Measurements from ENCODE around the gene IKZF3.

DNA sequence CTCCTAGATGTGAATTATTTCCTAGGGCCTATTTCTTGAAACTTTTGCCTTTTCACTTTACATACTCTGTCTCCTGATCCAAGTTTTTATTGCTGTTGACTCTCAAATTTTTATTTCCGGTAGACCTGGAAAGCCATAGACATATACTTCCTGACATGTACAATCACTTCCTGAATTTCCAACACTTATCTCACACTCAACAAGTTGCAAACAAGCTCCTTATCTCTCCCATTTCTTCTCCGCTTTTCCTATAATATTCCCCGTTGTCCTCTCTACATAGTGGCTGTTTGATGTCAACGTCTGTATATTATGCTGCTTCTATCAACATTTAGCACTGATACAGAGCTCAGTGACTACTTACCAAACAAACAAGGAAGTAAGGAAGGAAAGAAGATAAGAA is 59.3 kb downstream of the IKZF3 start:
- no peak for TF ChIP-seq POLR2AphosphoS5 (IDR thresholded peaks at IDR 0.05; ENCODE audit: low read depth, low read length)
- TF ChIP-seq, protein P1, sequence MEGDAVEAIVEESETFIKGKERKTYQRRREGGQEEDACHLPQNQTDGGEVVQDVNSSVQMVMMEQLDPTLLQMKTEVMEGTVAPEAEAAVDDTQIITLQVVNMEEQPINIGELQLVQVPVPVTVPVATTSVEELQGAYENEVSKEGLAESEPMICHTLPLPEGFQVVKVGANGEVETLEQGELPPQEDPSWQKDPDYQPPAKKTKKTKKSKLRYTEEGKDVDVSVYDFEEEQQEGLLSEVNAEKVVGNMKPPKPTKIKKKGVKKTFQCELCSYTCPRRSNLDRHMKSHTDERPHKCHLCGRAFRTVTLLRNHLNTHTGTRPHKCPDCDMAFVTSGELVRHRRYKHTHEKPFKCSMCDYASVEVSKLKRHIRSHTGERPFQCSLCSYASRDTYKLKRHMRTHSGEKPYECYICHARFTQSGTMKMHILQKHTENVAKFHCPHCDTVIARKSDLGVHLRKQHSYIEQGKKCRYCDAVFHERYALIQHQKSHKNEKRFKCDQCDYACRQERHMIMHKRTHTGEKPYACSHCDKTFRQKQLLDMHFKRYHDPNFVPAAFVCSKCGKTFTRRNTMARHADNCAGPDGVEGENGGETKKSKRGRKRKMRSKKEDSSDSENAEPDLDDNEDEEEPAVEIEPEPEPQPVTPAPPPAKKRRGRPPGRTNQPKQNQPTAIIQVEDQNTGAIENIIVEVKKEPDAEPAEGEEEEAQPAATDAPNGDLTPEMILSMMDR (IDR thresholded peaks at IDR 0.05) = no peak
- no peak for TF ChIP-seq FOSL2 (IDR thresholded peaks at IDR 0.05; ENCODE audit: borderline replicate concordance, low read depth)
- no peak for TF ChIP-seq RAD21 (IDR thresholded peaks at IDR 0.05; ENCODE audit: low read length)
- TF ChIP-seq EZH2phosphoT487 (IDR thresholded peaks at IDR 0.05; ENCODE audit: borderline replicate concordance, low read depth) = no peak
- no peak for TF ChIP-seq GABPA (IDR thresholded peaks at IDR 0.05; ENCODE audit: low read depth)
- TF ChIP-seq, protein P2, sequence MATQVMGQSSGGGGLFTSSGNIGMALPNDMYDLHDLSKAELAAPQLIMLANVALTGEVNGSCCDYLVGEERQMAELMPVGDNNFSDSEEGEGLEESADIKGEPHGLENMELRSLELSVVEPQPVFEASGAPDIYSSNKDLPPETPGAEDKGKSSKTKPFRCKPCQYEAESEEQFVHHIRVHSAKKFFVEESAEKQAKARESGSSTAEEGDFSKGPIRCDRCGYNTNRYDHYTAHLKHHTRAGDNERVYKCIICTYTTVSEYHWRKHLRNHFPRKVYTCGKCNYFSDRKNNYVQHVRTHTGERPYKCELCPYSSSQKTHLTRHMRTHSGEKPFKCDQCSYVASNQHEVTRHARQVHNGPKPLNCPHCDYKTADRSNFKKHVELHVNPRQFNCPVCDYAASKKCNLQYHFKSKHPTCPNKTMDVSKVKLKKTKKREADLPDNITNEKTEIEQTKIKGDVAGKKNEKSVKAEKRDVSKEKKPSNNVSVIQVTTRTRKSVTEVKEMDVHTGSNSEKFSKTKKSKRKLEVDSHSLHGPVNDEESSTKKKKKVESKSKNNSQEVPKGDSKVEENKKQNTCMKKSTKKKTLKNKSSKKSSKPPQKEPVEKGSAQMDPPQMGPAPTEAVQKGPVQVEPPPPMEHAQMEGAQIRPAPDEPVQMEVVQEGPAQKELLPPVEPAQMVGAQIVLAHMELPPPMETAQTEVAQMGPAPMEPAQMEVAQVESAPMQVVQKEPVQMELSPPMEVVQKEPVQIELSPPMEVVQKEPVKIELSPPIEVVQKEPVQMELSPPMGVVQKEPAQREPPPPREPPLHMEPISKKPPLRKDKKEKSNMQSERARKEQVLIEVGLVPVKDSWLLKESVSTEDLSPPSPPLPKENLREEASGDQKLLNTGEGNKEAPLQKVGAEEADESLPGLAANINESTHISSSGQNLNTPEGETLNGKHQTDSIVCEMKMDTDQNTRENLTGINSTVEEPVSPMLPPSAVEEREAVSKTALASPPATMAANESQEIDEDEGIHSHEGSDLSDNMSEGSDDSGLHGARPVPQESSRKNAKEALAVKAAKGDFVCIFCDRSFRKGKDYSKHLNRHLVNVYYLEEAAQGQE (IDR thresholded peaks at IDR 0.05; ENCODE audit: low read depth, low read length) = no peak
- TF ChIP-seq TAF1 (IDR thresholded peaks at IDR 0.05; ENCODE audit: borderline replicate concordance, low read depth, low read length) = no peak
- no peak for TF ChIP-seq YY1 (IDR thresholded peaks at IDR 0.05; ENCODE audit: low read depth)
- TF ChIP-seq, protein P3, sequence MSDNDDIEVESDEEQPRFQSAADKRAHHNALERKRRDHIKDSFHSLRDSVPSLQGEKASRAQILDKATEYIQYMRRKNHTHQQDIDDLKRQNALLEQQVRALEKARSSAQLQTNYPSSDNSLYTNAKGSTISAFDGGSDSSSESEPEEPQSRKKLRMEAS (IDR thresholded peaks at IDR 0.05; ENCODE audit: low read depth) = no peak
- no peak for TF ChIP-seq MXI1 (IDR thresholded peaks at IDR 0.05; ENCODE audit: low read depth, low read length)
- TF ChIP-seq TCF12 (IDR thresholded peaks at IDR 0.05) = no peak
- no peak for TF ChIP-seq CHD2 (IDR thresholded peaks at IDR 0.05; ENCODE audit: low read length, partially characterized antibody)

Data from SK-N-SH (cell line).